RWPE2 (cell line): ENCODE measurements around the gene C4orf54.

Source experiments
- ATAC-seq: fragments of 200-7000 bp; cut with Tn5 transposase; 3 replicates; pipeline ENCODE4 v1.9.1; 2021; ENCODE audit warnings: low read depth
- DNase-seq: peaks from one replicate; pipeline ENCODE4 v3.0.0-alpha.2; 2020; ENCODE audit warnings: low spot score
- H3K27ac ChIP-seq: fragments of 450-650 bp; 2 replicates; pipeline ENCODE4 v1.5.1; 2017; ENCODE audit warnings: mild to moderate bottlenecking; ENCODE audit not compliant: poor library complexity, severe bottlenecking
- H3K27me3 ChIP-seq: fragments of 250-450 bp; sonication (Bioruptor Pico); 2 replicates; pipeline ENCODE4 v1.5.1; 2021; ENCODE audit warnings: mild to moderate bottlenecking, moderate library complexity; ENCODE audit not compliant: insufficient read depth, poor library complexity, severe bottlenecking
- H3K36me3 ChIP-seq: fragments of 250-450 bp; sonication (Bioruptor Pico); 2 replicates; pipeline ENCODE4 v1.5.1; 2020; ENCODE audit warnings: low read depth, mild to moderate bottlenecking, moderate library complexity
- H3K4me1 ChIP-seq: fragments of 250-450 bp; sonication (Bioruptor Pico); 2 replicates; pipeline ENCODE4 v1.5.1; 2021; ENCODE audit warnings: mild to moderate bottlenecking, moderate library complexity; ENCODE audit not compliant: insufficient read depth, poor library complexity, severe bottlenecking
- H3K4me3 ChIP-seq: fragments of 250-450 bp; sonication (Bioruptor Pico); 2 replicates; pipeline ENCODE4 v1.5.1; 2021; ENCODE audit warnings: mild to moderate bottlenecking, moderate library complexity; ENCODE audit not compliant: severe bottlenecking
- H3K9me3 ChIP-seq: fragments of 250-450 bp; sonication (Bioruptor Pico); 2 replicates; pipeline ENCODE4 v1.5.1; 2021; ENCODE audit warnings: mild to moderate bottlenecking, moderate library complexity; ENCODE audit not compliant: severe bottlenecking
- CTCF ChIP-seq: fragments of 450-650 bp; IDR thresholded peaks from one replicate; pipeline ENCODE4 v1.5.1; 2017; ENCODE audit warnings: mild to moderate bottlenecking, moderate library complexity; ENCODE audit not compliant: poor library complexity, severe bottlenecking

The C4orf54 gene

DNA sequence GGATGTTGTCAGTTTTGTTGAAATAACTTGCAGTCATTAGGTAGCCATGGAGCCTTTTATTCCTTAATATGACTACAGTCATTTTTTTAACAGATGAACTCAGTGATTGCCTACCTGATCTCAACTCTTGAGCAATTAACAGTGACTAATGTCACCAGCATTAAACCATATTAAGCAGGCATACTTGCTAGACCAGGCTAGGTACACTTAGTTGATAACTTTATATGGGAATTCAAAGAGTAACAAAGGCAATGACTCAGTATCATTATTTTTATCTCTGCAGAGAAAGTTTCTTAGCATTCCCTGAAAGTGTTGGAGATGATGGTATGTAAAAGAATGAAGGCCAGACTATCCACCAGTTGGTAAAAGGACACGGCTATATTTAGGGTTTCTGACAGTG is at the start of gene C4orf54:
TSS of gene C4orf54 (minus strand) at position 31 of the 400 bp plus-strand sequence. CDS start 3,180 bp downstream, outside the sequence.
- H3K27me3 ChIP-seq: no peaks in the 10 kb centered on the region
- no peak within 1 kb of the TSS for H3K27ac ChIP-seq
- ATAC-seq: peak; percentile 81
- H3K9me3 ChIP-seq: no peaks in the 10 kb centered on the region
- no peaks in the 10 kb centered on the region for H3K36me3 ChIP-seq
- H3K4me3 ChIP-seq: no peak within 1 kb of the TSS
- TF ChIP-seq CTCF: no peak
- no peak for DNase-seq
- peaks cover 20% of the 10 kb centered on the region for H3K4me1 ChIP-seq

GRCh38 chr4:99705891-99706290 is 48.3 kb upstream of the C4orf54 start:
- no peaks in the 10 kb centered on the region for H3K27me3 ChIP-seq
- H3K36me3 ChIP-seq: no peaks in the 10 kb centered on the region
- DNase-seq (no peak), ATAC-seq (no peak)
- peaks cover 11% of the 10 kb centered on the region for H3K4me1 ChIP-seq
- no peak for TF ChIP-seq CTCF
- H3K27ac ChIP-seq: no peak overlapping the region
- no peak overlapping the region for H3K4me3 ChIP-seq
- no peaks in the 10 kb centered on the region for H3K9me3 ChIP-seq

DNA sequence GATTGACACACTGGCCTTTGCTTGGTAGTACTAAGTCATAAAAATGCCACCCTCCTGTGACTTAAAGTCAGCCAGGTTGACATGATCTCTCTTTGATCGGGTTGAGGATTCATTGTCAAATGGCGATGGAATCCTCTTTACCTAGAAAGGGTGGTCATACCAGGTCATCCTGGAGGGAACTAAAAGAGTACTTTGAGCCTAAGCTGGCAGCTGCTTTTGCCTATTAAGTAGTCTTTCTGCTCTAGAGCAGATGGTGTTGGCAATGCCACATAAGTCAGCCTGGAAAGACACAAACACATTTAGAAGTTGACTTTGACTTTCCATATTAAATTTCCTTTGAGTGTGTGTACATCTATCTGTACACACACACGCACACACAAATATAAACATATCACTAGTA is 39.2 kb upstream of the C4orf54 start:
- no peaks in the 10 kb centered on the region for H3K27me3 ChIP-seq
- ATAC-seq (no peak), DNase-seq (no peak)
- H3K9me3 ChIP-seq: no peaks in the 10 kb centered on the region
- no peak overlapping the region for H3K27ac ChIP-seq
- no peak overlapping the region for H3K4me3 ChIP-seq
- no peaks in the 10 kb centered on the region for H3K4me1 ChIP-seq
- no peaks in the 10 kb centered on the region for H3K36me3 ChIP-seq
- TF ChIP-seq CTCF: no peak

GRCh38 chr4:99693140-99693539 is 35.5 kb upstream of the C4orf54 start:
- DNase-seq: no peak
- no peaks in the 10 kb centered on the region for H3K27me3 ChIP-seq

More at GRCh38 chr4:99693140-99693539, 35.5 kb upstream of the C4orf54 start:
- Histone ChIP-seq H3K36me3 (no peaks in the 10 kb centered on the region), H3K4me1 (no peaks in the 10 kb centered on the region), H3K4me3 (no peak overlapping the region), H3K9me3 (peaks cover 5% of the 10 kb centered on the region), H3K27ac (no peak overlapping the region)
- no peak for TF ChIP-seq CTCF
- no peak for ATAC-seq
